DOHH2 (cell line): ENCODE data around the gene DPCD.

ENCODE experiments used
- H3F3A ChIP-seq: fragments of 200-600 bp; sonication (generic), shearing (Covaris generic); 2 replicates; pipeline ENCODE4 v1.6.0; 2016; ENCODE audit warnings: antibody characterized with exemption, mild to moderate bottlenecking; ENCODE audit not compliant: control insufficient read depth, insufficient read depth
- H3K27ac ChIP-seq: fragments of 200-600 bp; sonication (generic); 2 replicates; pipeline ENCODE4 v1.5.1; 2014; ENCODE audit warnings: low read depth, mild to moderate bottlenecking, low read length, moderate library complexity
- H3K27me3 ChIP-seq: fragments of 200-600 bp; sonication (generic); 2 replicates; pipeline ENCODE4 v1.6.1; 2014; ENCODE audit warnings: mild to moderate bottlenecking, low read length, mixed read lengths; ENCODE audit not compliant: control insufficient read depth
- H3K36me3 ChIP-seq: fragments of 200-600 bp; sonication (generic); 2 replicates; pipeline ENCODE4 v1.6.1; 2014; ENCODE audit warnings: mild to moderate bottlenecking, low read length, moderate library complexity, mixed read lengths; ENCODE audit not compliant: control insufficient read depth
- H3K4me1 ChIP-seq: fragments of 200-600 bp; sonication (generic); 2 replicates; pipeline ENCODE4 v1.6.1; 2014; ENCODE audit warnings: mild to moderate bottlenecking, low read length, mixed read lengths; ENCODE audit not compliant: control insufficient read depth
- H3K4me2 ChIP-seq: fragments of 200-600 bp; sonication (generic); 2 replicates; pipeline ENCODE4 v1.6.0; 2014; ENCODE audit warnings: mild to moderate bottlenecking, low read length, moderate library complexity
- H3K4me3 ChIP-seq: fragments of 200-600 bp; sonication (generic); 2 replicates; pipeline ENCODE4 v1.5.1; 2014; ENCODE audit warnings: mild to moderate bottlenecking, low read length, mixed read lengths
- H3K79me2 ChIP-seq: fragments of 200-600 bp; sonication (generic); 2 replicates; pipeline ENCODE4 v1.6.1; 2014; ENCODE audit warnings: mild to moderate bottlenecking, low read length, mixed read lengths; ENCODE audit not compliant: control insufficient read depth
- H3K9me2 ChIP-seq: fragments of 200-600 bp; sonication (generic); replicated peaks from 2 replicates; pipeline ENCODE4 v1.6.1; 2014; ENCODE audit warnings: mild to moderate bottlenecking, low read length, mixed read lengths; ENCODE audit not compliant: control insufficient read depth
- H3K9me3 ChIP-seq: fragments of 200-600 bp; sonication (generic); 2 replicates; pipeline ENCODE4 v1.6.1; 2014; ENCODE audit warnings: antibody characterized with exemption, low read length, mixed read lengths; ENCODE audit not compliant: control insufficient read depth, insufficient read depth
- H4K20me1 ChIP-seq: fragments of 200-600 bp; sonication (generic); 2 replicates; pipeline ENCODE4 v1.6.0; 2014; ENCODE audit warnings: low read depth, mild to moderate bottlenecking, antibody characterized with exemption, low read length, moderate library complexity; ENCODE audit not compliant: control insufficient read depth, insufficient read depth
- EZH2phosphoT487 ChIP-seq: fragments of 200-600 bp; sonication (generic); IDR thresholded peaks from 2 replicates; pipeline ENCODE4 v1.6.1; 2017; ENCODE audit warnings: borderline replicate concordance, mild to moderate bottlenecking, antibody characterized with exemption, low read length, moderate library complexity, mixed read lengths
- TF ChIP-seq, protein P1 (sequence below): fragments of 200-600 bp; sonication (generic); IDR thresholded peaks from one replicate; pipeline ENCODE4 v1.5.1; 2014; ENCODE audit warnings: antibody characterized with exemption, mild to moderate bottlenecking, low read depth, low read length; ENCODE audit not compliant: poor library complexity, severe bottlenecking

DPCD gene

DNA sequence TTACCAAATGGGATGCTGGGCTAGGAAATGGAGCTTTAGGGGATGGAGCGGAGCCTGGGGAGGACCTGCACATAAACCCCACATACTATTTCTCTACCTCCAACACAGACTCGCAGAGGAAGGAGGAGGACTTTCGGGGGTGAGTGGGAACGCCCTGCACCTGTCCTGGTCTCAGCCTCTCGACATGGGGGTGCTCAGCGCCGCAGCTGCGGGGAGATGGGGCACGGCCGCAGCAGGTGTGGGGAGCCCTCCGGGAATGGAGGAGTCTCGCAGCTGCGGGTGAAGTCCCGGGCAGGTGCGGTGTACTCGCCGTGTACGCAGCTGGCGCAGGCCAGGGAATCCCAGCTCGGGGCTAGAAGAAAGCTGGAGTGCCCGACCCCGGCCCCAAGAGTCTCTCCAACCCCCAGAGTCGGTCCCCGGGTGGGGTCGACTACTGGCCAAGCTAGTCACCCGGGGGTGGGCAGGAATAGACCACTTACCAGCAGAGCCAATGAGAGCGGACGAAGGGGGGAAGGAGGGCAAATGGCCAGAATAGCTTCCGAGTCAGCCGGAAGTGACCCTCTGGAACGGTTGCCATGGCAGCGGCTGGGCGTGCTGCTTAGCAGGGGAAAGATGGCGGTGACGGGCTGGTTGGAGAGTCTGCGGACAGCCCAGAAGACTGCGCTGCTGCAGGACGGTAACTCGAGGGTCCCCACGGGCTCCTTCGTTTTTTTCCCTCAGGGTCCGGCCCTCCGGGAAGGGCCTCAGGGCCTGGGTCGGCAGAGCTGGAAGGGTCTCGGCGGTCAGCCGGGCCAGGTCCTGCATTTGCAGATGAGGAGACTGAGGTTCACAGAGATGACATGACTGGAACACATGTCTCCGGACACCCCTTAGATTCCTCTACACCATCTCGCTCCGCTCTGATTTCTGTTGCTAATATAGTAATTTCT is at the start of gene DPCD, which contains the start of gene POLL:
Gene DPCD (plus strand): TSS at position 597 of the 929 bp plus-strand sequence. CDS start 16 bp downstream, at position 613.
Gene POLL (minus strand): TSS at position 533 of the 929 bp plus-strand sequence. CDS start 897 bp downstream, outside the sequence.
- no peaks in the 10 kb centered on the region for H4K20me1 ChIP-seq

GRCh38 chr10:101538446-101538845 is 49.7 kb upstream of the DPCD start:
- H4K20me1 ChIP-seq: no peaks in the 10 kb centered on the region
- H3K4me3 ChIP-seq: no peak overlapping the region
- no peaks in the 10 kb centered on the region for H3K4me1 ChIP-seq
- no peaks in the 10 kb centered on the region for H3K27me3 ChIP-seq
- no peak overlapping the region for H3K27ac ChIP-seq
- H3K4me2 ChIP-seq: no peak overlapping the region
- no peaks in the 10 kb centered on the region for H3K9me2 ChIP-seq
- H3K79me2 ChIP-seq: no peaks in the 10 kb centered on the region
- H3K36me3 ChIP-seq: no peaks in the 10 kb centered on the region
- H3K9me3 ChIP-seq: no peaks in the 10 kb centered on the region
- TF ChIP-seq EZH2phosphoT487: no peak
- TF ChIP-seq, protein P1, sequence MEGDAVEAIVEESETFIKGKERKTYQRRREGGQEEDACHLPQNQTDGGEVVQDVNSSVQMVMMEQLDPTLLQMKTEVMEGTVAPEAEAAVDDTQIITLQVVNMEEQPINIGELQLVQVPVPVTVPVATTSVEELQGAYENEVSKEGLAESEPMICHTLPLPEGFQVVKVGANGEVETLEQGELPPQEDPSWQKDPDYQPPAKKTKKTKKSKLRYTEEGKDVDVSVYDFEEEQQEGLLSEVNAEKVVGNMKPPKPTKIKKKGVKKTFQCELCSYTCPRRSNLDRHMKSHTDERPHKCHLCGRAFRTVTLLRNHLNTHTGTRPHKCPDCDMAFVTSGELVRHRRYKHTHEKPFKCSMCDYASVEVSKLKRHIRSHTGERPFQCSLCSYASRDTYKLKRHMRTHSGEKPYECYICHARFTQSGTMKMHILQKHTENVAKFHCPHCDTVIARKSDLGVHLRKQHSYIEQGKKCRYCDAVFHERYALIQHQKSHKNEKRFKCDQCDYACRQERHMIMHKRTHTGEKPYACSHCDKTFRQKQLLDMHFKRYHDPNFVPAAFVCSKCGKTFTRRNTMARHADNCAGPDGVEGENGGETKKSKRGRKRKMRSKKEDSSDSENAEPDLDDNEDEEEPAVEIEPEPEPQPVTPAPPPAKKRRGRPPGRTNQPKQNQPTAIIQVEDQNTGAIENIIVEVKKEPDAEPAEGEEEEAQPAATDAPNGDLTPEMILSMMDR: no peak
- H3F3A ChIP-seq: no peaks in the 10 kb centered on the region

More for the DNA sequence above, at the start of gene DPCD, which contains the start of gene POLL:
- no peaks in the 10 kb centered on the region for H3F3A ChIP-seq
- peak within 1 kb of the TSS; percentile 94 for H3K4me2 ChIP-seq
- TF ChIP-seq, protein P1: no peak
- TF ChIP-seq EZH2phosphoT487: no peak
- no peaks in the 10 kb centered on the region for H3K27me3 ChIP-seq
- peaks cover 25% of the 10 kb centered on the region for H3K4me1 ChIP-seq
- H3K36me3 ChIP-seq: peaks cover 16% of the 10 kb centered on the region
- no peaks in the 10 kb centered on the region for H3K9me2 ChIP-seq
- H3K4me3 ChIP-seq: peak within 1 kb of the TSS; percentile 95
- no peaks in the 10 kb centered on the region for H3K9me3 ChIP-seq
- H3K27ac ChIP-seq: peak within 1 kb of the TSS; percentile 29; the same call in 1 of the 2 replicates
- peaks cover 13% of the 10 kb centered on the region for H3K79me2 ChIP-seq

DNA sequence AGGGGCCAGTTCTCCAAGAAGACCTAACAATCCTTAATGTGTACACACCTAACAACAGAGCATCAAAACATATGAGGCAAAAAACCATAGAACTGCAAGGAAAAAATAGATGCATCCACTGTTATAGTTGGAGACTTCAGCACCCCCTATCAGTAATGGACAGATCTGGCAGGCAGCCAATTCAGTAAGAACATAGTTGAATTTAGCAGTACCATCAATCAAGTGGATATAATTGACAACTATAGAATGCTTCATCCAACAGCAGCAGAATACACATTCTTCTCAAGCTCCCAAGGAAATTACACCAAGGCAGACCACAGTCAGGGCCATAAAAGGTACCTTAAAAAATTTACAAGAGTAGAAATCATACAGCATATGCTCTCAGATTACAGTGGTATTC is 42.2 kb upstream of the DPCD start:
- no peak for TF ChIP-seq EZH2phosphoT487
- TF ChIP-seq, protein P1: no peak

More for the DNA sequence above, 42.2 kb upstream of the DPCD start:
- Histone ChIP-seq H3K4me2 (no peak overlapping the region), H3K4me1 (no peaks in the 10 kb centered on the region; the same call in 1 of the 2 replicates), H3K9me3 (no peaks in the 10 kb centered on the region), H4K20me1 (no peaks in the 10 kb centered on the region), H3K79me2 (no peaks in the 10 kb centered on the region), H3K4me3 (no peak overlapping the region), H3F3A (no peaks in the 10 kb centered on the region), H3K27me3 (no peaks in the 10 kb centered on the region), H3K9me2 (no peaks in the 10 kb centered on the region), H3K27ac (no peak overlapping the region), H3K36me3 (no peaks in the 10 kb centered on the region)
